Fibroblast of pulmonary artery (primary cell): ENCODE results near the gene PSMG3.

Experiments
- DNase-seq: peaks from one replicate; pipeline ENCODE4 v3.0.0-alpha.2; 2010; ENCODE audit warnings: low read depth
- H3K4me3 ChIP-seq: replicated peaks from 2 replicates; pipeline ENCODE4 v1.5.1; 2011; ENCODE audit warnings: low read depth, mild to moderate bottlenecking, control low read depth, low read length, moderate library complexity
- TF ChIP-seq, protein P1 (sequence below): IDR thresholded peaks from 2 replicates; pipeline ENCODE4 v1.5.1; 2011; ENCODE audit warnings: mild to moderate bottlenecking, control low read depth, low read length, inconsistent platforms; ENCODE audit errors: missing control alignments

The PSMG3 gene

DNA sequence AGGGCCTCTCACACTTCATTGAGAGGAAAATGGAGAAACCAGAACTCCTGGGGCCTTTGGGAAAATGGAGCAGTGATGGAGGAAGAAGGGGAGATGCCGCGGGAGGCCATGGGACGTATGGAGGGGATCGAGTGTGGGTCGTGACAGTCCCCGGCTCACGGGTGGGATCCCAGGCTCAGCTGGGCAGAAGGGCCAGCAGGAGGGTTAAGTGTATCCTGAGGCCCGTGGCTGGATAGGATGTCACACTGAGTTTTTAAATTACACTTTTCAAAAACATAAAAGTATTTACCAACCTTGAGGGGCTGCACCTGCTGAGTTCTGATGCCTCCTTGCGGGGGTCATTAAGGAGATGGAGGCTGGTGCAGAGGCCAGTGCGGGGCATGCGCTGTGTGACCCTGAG, 28.0 kb upstream of the PSMG3 start:
- TF ChIP-seq, protein P1, sequence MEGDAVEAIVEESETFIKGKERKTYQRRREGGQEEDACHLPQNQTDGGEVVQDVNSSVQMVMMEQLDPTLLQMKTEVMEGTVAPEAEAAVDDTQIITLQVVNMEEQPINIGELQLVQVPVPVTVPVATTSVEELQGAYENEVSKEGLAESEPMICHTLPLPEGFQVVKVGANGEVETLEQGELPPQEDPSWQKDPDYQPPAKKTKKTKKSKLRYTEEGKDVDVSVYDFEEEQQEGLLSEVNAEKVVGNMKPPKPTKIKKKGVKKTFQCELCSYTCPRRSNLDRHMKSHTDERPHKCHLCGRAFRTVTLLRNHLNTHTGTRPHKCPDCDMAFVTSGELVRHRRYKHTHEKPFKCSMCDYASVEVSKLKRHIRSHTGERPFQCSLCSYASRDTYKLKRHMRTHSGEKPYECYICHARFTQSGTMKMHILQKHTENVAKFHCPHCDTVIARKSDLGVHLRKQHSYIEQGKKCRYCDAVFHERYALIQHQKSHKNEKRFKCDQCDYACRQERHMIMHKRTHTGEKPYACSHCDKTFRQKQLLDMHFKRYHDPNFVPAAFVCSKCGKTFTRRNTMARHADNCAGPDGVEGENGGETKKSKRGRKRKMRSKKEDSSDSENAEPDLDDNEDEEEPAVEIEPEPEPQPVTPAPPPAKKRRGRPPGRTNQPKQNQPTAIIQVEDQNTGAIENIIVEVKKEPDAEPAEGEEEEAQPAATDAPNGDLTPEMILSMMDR, result no peak
- no peak for DNase-seq

DNA sequence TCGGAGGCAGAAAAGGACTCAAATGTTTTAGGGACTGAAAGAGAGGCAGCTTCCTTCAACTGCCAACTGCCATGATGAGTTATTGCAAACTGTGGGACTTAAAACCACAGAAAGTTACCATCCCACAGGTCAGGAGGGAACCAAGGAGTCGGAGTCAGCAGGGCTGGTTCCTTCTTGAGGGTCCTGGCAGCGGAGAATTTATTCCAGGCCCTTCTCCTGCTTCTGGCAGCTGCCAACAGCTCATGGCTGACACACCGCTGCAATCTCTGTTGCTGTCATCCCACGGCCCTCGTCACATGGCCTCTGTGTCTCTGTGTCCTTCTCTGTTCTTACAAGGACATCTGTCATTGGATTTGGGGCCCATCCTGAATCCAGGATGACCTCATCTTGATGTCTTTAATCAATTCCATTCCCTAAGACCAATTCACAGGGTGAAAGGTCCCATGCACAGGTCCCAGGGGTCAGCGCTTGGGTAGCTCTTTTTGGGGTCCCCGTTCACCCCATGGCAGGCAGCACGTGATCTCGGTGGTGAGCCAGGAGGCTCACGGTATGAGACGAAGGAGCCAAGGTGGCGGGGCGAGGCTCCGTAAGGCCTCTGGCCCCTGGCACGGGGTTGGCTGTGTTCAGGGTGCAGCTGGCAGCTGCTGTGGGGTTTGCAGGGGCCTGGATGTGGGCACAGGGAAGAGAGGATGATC, 27.4 kb upstream of the PSMG3 start:
- TF ChIP-seq, protein P1, result no peak
- H3K4me3 ChIP-seq, result no peak overlapping the region
- DNase-seq, result no peak

More for the DNA sequence above, 28.0 kb upstream of the PSMG3 start:
- no peak overlapping the region for H3K4me3 ChIP-seq

DNA sequence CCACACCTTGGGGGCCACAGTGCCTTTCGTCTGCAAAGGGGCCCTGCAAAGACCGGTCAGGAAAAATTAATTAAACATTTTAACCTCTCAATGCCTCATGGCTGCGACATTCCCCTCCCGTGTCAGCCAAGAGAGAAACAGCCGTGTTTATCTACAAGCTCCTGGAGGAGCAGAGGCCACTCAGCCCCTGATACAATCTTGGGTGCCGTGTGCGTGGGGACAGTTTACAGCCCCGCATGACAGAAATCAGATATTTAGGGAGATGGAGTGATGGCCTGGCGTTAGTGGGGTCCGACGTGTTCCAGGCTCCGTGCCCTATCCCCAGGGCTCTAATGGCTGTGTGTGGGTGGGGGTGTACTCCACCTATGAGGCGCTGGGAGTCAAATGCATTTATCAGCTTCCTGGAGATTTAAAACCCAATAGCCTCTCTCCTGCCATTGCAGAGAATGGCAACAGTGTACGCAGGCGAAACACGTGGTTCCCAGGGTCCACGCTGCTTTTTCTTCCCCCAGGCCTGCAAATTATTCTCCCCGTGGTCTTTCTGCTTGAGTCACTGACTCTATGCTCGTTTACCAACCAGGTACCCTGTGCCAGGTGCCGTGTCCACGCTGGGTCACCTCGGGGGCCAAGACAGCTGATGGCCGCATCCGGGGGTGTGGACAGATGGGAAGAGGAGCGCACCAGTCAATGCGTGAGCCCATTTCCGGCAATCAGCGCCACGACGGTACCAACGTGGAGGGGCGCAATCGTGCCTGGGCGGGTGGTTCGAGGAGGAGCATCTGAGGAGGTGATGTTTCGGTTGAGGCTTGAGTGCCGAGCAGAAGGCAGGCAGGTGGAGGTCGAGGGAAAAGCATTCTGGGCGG, 26.6 kb upstream of the PSMG3 start:
- no peak for DNase-seq
- no peak overlapping the region for H3K4me3 ChIP-seq
- TF ChIP-seq, protein P1, result no peak

DNA sequence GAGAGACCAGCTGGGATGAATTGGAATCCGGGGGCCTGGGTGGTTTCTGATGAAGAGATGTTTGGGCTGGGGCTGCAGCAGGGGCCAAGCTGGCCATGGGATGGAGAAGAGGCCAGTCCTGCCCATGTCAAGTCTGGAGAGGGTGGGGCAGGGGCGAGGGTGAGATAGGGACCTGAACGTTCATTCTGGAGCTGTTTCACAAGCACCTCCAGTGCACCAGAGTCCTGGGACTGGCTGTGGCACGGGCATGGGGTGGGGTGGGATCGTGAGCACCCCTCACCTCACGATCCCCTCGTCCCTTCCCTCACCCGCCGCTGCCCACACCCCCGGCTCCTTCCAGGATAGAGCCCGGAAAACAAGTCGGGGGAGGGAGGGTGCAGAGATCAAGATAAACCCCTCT, 25.8 kb upstream of the PSMG3 start:
- TF ChIP-seq, protein P1, result no peak
- no peak for DNase-seq
- no peak overlapping the region for H3K4me3 ChIP-seq

DNA sequence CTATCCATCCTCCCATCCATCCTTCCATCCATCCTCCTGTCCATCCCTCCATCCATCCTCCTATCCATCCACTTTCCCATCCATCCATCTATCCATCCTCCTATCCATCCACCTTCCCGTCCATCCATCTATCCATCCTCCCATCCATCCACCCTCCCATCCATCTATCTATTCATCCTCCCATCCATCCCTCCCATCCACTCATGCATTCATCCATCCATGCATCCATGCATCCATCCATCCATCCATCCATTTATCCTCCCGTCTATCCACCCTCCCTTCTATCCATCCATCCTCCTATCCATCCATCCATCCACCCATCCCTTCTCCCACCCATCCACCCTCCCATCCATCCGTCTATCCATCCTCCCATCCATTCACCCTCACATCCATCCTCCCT, 25.2 kb upstream of the PSMG3 start:
- no peak for DNase-seq
- no peak overlapping the region for H3K4me3 ChIP-seq
- TF ChIP-seq, protein P1, result no peak

DNA sequence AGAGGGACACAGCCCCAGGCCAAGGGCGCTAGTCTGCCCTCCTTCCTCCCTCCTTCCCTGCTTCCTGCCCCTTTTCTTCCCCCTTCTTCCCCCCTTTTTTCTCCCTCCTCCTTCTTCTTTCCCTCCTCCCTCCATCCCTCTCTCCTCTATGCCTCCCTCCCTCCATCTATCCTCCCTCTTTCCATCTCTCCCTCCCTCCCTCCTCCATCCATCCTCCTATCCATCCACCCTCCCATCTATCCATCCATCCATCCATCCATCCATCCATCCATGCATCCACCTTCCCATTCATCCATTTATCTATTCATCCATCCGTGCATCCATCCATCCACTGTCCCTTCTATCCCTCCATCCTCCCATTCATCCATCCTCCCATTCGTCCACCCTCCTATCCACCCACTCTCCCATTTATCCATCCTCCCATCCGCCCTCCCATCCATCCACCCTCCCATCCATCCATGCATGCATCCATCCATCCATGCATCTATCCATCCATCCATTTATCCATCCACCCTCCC, 24.1 kb upstream of the PSMG3 start:
- TF ChIP-seq, protein P1, result no peak
- no peak overlapping the region for H3K4me3 ChIP-seq
- DNase-seq, result no peak
